NCI-H2107 treated with DMSO at 0.1 percent for 48 hours (cell line): ENCODE data around the gene RCE1.

Source experiments
- DNase-seq: peaks from one replicate; lab custom pipeline; 2025; ENCODE audit not compliant: unreplicated experiment; lab: John Stamatoyannopoulos, UW

RCE1 gene

GRCh38 chr11:66884443-66884842, 41.2 kb downstream of the RCE1 start:
- DNase-seq: no peak

GRCh38 chr11:66885469-66885868, 42.2 kb downstream of the RCE1 start:
- DNase-seq: no peak

- DNase-seq: no peak
These were observed 42.8 kb downstream of the RCE1 start for GRCh38 chr11:66885950-66886440.

GRCh38 chr11:66886671-66887221, 43.5 kb downstream of the RCE1 start:
- no peak for DNase-seq

GRCh38 chr11:66887526-66887925, 44.3 kb downstream of the RCE1 start:
- no peak for DNase-seq

- no peak for DNase-seq
These were observed 45.0 kb downstream of the RCE1 start for GRCh38 chr11:66888282-66888681.

- DNase-seq: no peak
These were observed 46.7 kb downstream of the RCE1 start for GRCh38 chr11:66889960-66890359.

GRCh38 chr11:66891851-66892660, 48.8 kb downstream of the RCE1 start:
- no peak for DNase-seq

- no peak for DNase-seq
These were observed 49.7 kb downstream of the RCE1 start for GRCh38 chr11:66892911-66893310.

- peak; percentile 63 for DNase-seq
These were observed 50.9 kb downstream of the RCE1 start for GRCh38 chr11:66894141-66894540.
